EL (cell line): Measurements from ENCODE around the gene MYH8.

Source experiments
- DNase-seq: peaks from one replicate; pipeline ENCODE4 v3.0.0-alpha.2; 2016

The MYH8 gene

GRCh38 chr17:10421900-10422542 lies at the start of gene MYH8:
MYH8 (minus strand) TSS chr17:10421950; CDS start chr17:10420227, 1,723 bp downstream.
- DNase-seq = no peak

GRCh38 chr17:10469459-10469858 lies 47.7 kb upstream of the MYH8 start, which contains the start of gene MYH4:
MYH4 (minus strand) TSS chr17:10469559; CDS start chr17:10466745, 2,814 bp downstream.
- no peak for DNase-seq

GRCh38 chr17:10463402-10463801 lies 41.7 kb upstream of the MYH8 start:
- no peak for DNase-seq

GRCh38 chr17:10460062-10460461 lies 38.3 kb upstream of the MYH8 start:
- no peak for DNase-seq

- DNase-seq = no peak
Measured at GRCh38 chr17:10458701-10459100, 37.0 kb upstream of the MYH8 start.

- no peak for DNase-seq
Measured at GRCh38 chr17:10457952-10458351, 36.2 kb upstream of the MYH8 start.

GRCh38 chr17:10447026-10447931 lies 25.5 kb upstream of the MYH8 start:
- no peak for DNase-seq

- peak; percentile 27 for DNase-seq
Measured at GRCh38 chr17:10439816-10440215, 18.1 kb upstream of the MYH8 start.

GRCh38 chr17:10435096-10435495 lies 13.3 kb upstream of the MYH8 start:
- peak; percentile 73 for DNase-seq

GRCh38 chr17:10429421-10430045 lies 7.8 kb upstream of the MYH8 start:
- peak; percentile 63 for DNase-seq

GRCh38 chr17:10428781-10429180 lies 7.0 kb upstream of the MYH8 start:
- no peak for DNase-seq

- DNase-seq = no peak
Measured at GRCh38 chr17:10421211-10421610, 539 bp downstream of the MYH8 start.

- no peak for DNase-seq
Measured at GRCh38 chr17:10420811-10421210, 939 bp downstream of the MYH8 start.

- no peak for DNase-seq
Measured at GRCh38 chr17:10417431-10417830, 4.3 kb downstream of the MYH8 start.

- DNase-seq = no peak
Measured at GRCh38 chr17:10415161-10415560, 6.6 kb downstream of the MYH8 start.

- no peak for DNase-seq
Measured at GRCh38 chr17:10403589-10403988, 18.2 kb downstream of the MYH8 start.

GRCh38 chr17:10398352-10398751 lies 23.4 kb downstream of the MYH8 start:
- DNase-seq = no peak

- no peak for DNase-seq
Measured at GRCh38 chr17:10396524-10397163, 25.1 kb downstream of the MYH8 start.

GRCh38 chr17:10394201-10394887 lies 27.4 kb downstream of the MYH8 start:
- DNase-seq = no peak

GRCh38 chr17:10392880-10393279 lies 28.9 kb downstream of the MYH8 start:
- no peak for DNase-seq

GRCh38 chr17:10385871-10386270 lies 35.9 kb downstream of the MYH8 start:
- DNase-seq = no peak

- no peak for DNase-seq
Measured at GRCh38 chr17:10384175-10384574, 37.6 kb downstream of the MYH8 start.
